WTC11 (cell line): Measurements from ENCODE around the gene TP53BP2. TPM values are rescaled to one million over a fixed set of nuclear protein-coding genes. Genes with fewer than 3 reads are reported as not detected.

Experiments used
- ATAC-seq: fragments of 200-7000 bp; cut with Tn5 transposase; 2 replicates; pipeline ENCODE4 v1.10.0; 2021; ENCODE audit warnings: mild to moderate bottlenecking, moderate library complexity
- CTCF ChIA-PET: fragments of 300-600 bp; sonication (Branson Sonifier 250); formaldehyde crosslinking; loops from one replicate; lab custom pipeline; 2021; ENCODE audit warnings: antibody characterized with exemption; lab: Charles Lee
- POLR2A ChIA-PET: fragments of 350-600 bp; sonication (Branson Sonifier 250); formaldehyde crosslinking; loops from one replicate; lab custom pipeline; 2021; ENCODE audit warnings: antibody characterized with exemption; lab: Charles Lee
- DNase-seq: peaks from one replicate; pipeline ENCODE4 v3.0.0; 2021; ENCODE audit warnings: low spot score
- H3K27ac Mint-ChIP-seq: 2 replicates; pipeline ENCODE4 v1.8.0; 2021; ENCODE audit warnings: mixed read lengths
- H3K27me3 Mint-ChIP-seq: 2 replicates; pipeline ENCODE4 v1.8.0; 2021; ENCODE audit warnings: low read depth, mild to moderate bottlenecking, moderate library complexity, mixed read lengths
- H3K36me3 Mint-ChIP-seq: 2 replicates; pipeline ENCODE4 v1.8.0; 2021; ENCODE audit warnings: mixed read lengths
- H3K4me1 Mint-ChIP-seq: 2 replicates; pipeline ENCODE4 v1.8.0; 2022; ENCODE audit warnings: mixed read lengths
- H3K4me3 Mint-ChIP-seq: 2 replicates; pipeline ENCODE4 v1.8.0; 2021; ENCODE audit warnings: mild to moderate bottlenecking, moderate library complexity, mixed read lengths
- H3K9me3 Mint-ChIP-seq: 2 replicates; pipeline ENCODE4 v1.8.0; 2021; ENCODE audit warnings: mixed read lengths
- AR ChIP-seq: fragments of 250-450 bp; sonication (Bioruptor Pico); IDR thresholded peaks from 2 replicates; pipeline ENCODE4 v1.9.0; 2021; ENCODE audit warnings: mild to moderate bottlenecking
- CDX4 ChIP-seq: fragments of 250-450 bp; sonication (Bioruptor Pico); IDR thresholded peaks from 2 replicates; pipeline ENCODE4 v1.9.0; 2021; ENCODE audit warnings: moderate library complexity, mild to moderate bottlenecking, inconsistent platforms, borderline replicate concordance
- CREB1 ChIP-seq: sonication (generic); formaldehyde crosslinking; IDR thresholded peaks from 2 replicates; pipeline ENCODE4 v1.8.0; 2023; ENCODE audit warnings: mild to moderate bottlenecking, missing genetic modification reagents
- E2F1 ChIP-seq: sonication (generic); formaldehyde crosslinking; IDR thresholded peaks from 2 replicates; pipeline ENCODE4 v1.8.0; 2022; ENCODE audit warnings: mild to moderate bottlenecking, missing genetic modification reagents
- ELF4 ChIP-seq: sonication (generic); formaldehyde crosslinking; IDR thresholded peaks from 2 replicates; pipeline ENCODE4 v1.8.1; 2022; ENCODE audit warnings: low read depth, mild to moderate bottlenecking, moderate library complexity, missing genetic modification reagents
- FOXJ3 ChIP-seq: sonication (generic); formaldehyde crosslinking; IDR thresholded peaks from 2 replicates; pipeline ENCODE4 v1.9.0; 2021; ENCODE audit warnings: missing genetic modification reagents, mild to moderate bottlenecking, borderline replicate concordance
- FOXP1 ChIP-seq: sonication (generic); formaldehyde crosslinking; IDR thresholded peaks from 2 replicates; pipeline ENCODE4 v1.8.0; 2022; ENCODE audit warnings: missing genetic modification reagents, mild to moderate bottlenecking, moderate library complexity, borderline replicate concordance
- FOXP4 ChIP-seq: sonication (generic); formaldehyde crosslinking; IDR thresholded peaks from 2 replicates; pipeline ENCODE4 v1.8.0; 2022; ENCODE audit warnings: mild to moderate bottlenecking, missing genetic modification reagents
- JAZF1 ChIP-seq: fragments of 250-450 bp; sonication (Bioruptor Pico); IDR thresholded peaks from 2 replicates; pipeline ENCODE4 v1.9.0; 2021; ENCODE audit warnings: moderate library complexity, mild to moderate bottlenecking, inconsistent platforms
- KAT7 ChIP-seq: sonication (generic); formaldehyde crosslinking; IDR thresholded peaks from 2 replicates; pipeline ENCODE4 v1.8.1; 2023; ENCODE audit warnings: missing genetic modification reagents, mild to moderate bottlenecking, borderline replicate concordance
- MAX ChIP-seq: sonication (generic); formaldehyde crosslinking; IDR thresholded peaks from 2 replicates; pipeline ENCODE4 v1.8.0; 2022; ENCODE audit warnings: mild to moderate bottlenecking, missing genetic modification reagents
- MYBL2 ChIP-seq: sonication (generic); formaldehyde crosslinking; IDR thresholded peaks from 2 replicates; pipeline ENCODE4 v1.8.1; 2023; ENCODE audit warnings: mild to moderate bottlenecking, moderate library complexity, missing genetic modification reagents
- NFE2L1 ChIP-seq: sonication (generic); formaldehyde crosslinking; IDR thresholded peaks from 2 replicates; pipeline ENCODE4 v1.8.1; 2023; ENCODE audit warnings: missing genetic modification reagents
- NR2C2 ChIP-seq: sonication (generic); formaldehyde crosslinking; IDR thresholded peaks from 2 replicates; pipeline ENCODE4 v1.8.0; 2022; ENCODE audit warnings: mild to moderate bottlenecking, missing genetic modification reagents
- PRDM15 ChIP-seq: sonication (generic); formaldehyde crosslinking; IDR thresholded peaks from 2 replicates; pipeline ENCODE4 v1.8.0; 2022; ENCODE audit warnings: missing genetic modification reagents
- SOX15 ChIP-seq: fragments of 250-450 bp; sonication (Bioruptor Pico); IDR thresholded peaks from 2 replicates; pipeline ENCODE4 v1.9.0; 2021; ENCODE audit warnings: mild to moderate bottlenecking
- SP1 ChIP-seq: sonication (generic); formaldehyde crosslinking; conservative IDR thresholded peaks from 2 replicates; pipeline ENCODE4 v1.8.1; 2022; ENCODE audit warnings: missing genetic modification reagents
- STAT6 ChIP-seq: sonication (generic); formaldehyde crosslinking; conservative IDR thresholded peaks from 2 replicates; pipeline ENCODE4 v1.8.1; 2023; ENCODE audit warnings: mild to moderate bottlenecking, low read depth, missing genetic modification reagents, moderate library complexity
- ZNF121 ChIP-seq: sonication (generic); formaldehyde crosslinking; IDR thresholded peaks from 2 replicates; pipeline ENCODE4 v1.8.0; 2023; ENCODE audit warnings: missing genetic modification reagents
- ZNF263 ChIP-seq: sonication (generic); formaldehyde crosslinking; IDR thresholded peaks from 2 replicates; pipeline ENCODE4 v1.8.1; 2022; ENCODE audit warnings: low read depth, mild to moderate bottlenecking, moderate library complexity, missing genetic modification reagents
- ZNF396 ChIP-seq: fragments of 250-450 bp; sonication (Bioruptor Pico); IDR thresholded peaks from 2 replicates; pipeline ENCODE4 v1.8.0; 2021; ENCODE audit warnings: mild to moderate bottlenecking, moderate library complexity, borderline replicate concordance
- ZNF671 ChIP-seq: fragments of 250-450 bp; sonication (Bioruptor Pico); IDR thresholded peaks from 2 replicates; pipeline ENCODE4 v1.8.0; 2021; ENCODE audit warnings: mild to moderate bottlenecking
- total RNA-seq: library from RNA; stranded (reverse); gene quantifications from 3 replicates; pipeline ENCODE4 v1.2.3, GENCODE V29; 2021

Gene TP53BP2
- total RNA-seq, 1 experiment from 2014 or later: 42.7 TPM

- TF ChIP-seq AR (CRISPR knock-in tag) (no peak), ZNF396 (CRISPR knock-in tag) (no peak), FOXP1 (CRISPR knock-in tag) (no peak), FOXJ3 (no peak), CREB1 (CRISPR knock-in tag) (no peak), SP1 (CRISPR knock-in tag) (no peak)
Observed at GRCh38 chr1:223853748-223854147, 8.0 kb upstream of the TP53BP2 start (continued).

- Mint-ChIP-seq H3K27me3 (0 out of 2 replicates have a peak, but pooled peaks cover 2% of the 10 kb centered on the region), H3K9me3 (peaks cover 5% of the 10 kb centered on the region), H3K27ac (no peak overlapping the region), H3K4me3 (no peak overlapping the region), H3K36me3 (no peaks in the 10 kb centered on the region), H3K4me1 (no peaks in the 10 kb centered on the region)
- CTCF ChIA-PET: no interaction called here
- DNase-seq (no peak), ATAC-seq (no peak)
- TF ChIP-seq STAT6: no peak
- TF ChIP-seq PRDM15: no peak
- no peak for TF ChIP-seq JAZF1
- TF ChIP-seq KAT7 (CRISPR knock-in tag): no peak
- no peak for TF ChIP-seq MAX (CRISPR knock-in tag)
- TF ChIP-seq ELF4: no peak
- TF ChIP-seq FOXP4 (CRISPR knock-in tag): no peak
- no peak for TF ChIP-seq ZNF263
- no peak for TF ChIP-seq CREB1 (CRISPR knock-in tag)
- no peak for TF ChIP-seq CDX4 (CRISPR knock-in tag)
- TF ChIP-seq SOX15 (CRISPR knock-in tag): no peak
- no peak for TF ChIP-seq E2F1 (CRISPR knock-in tag)
- TF ChIP-seq ZNF121: no peak
- no peak for TF ChIP-seq NR2C2 (CRISPR knock-in tag)
- TF ChIP-seq MYBL2 (CRISPR knock-in tag): no peak
- TF ChIP-seq NFE2L1 (CRISPR knock-in tag): no peak
- no peak for TF ChIP-seq ZNF671 (CRISPR knock-in tag)
- POLR2A ChIA-PET: no interaction called here
Observed at GRCh38 chr1:223853275-223853674, 7.5 kb upstream of the TP53BP2 start.
